ENCODE results near the gene CTSH. TPM values are rescaled to one million over a fixed set of nuclear protein-coding genes. Genes with fewer than 3 reads are reported as not detected.

CTSH gene
- polyA plus RNA-seq, 3 donors from 2014 or later: 9.3 to 37.8 (median 23.0) TPM

- H3K9me3 Mint-ChIP-seq: no peaks in the 10 kb centered on the region
- H3K4me1 Mint-ChIP-seq: peaks cover 6 to 7% of the 10 kb centered on the region in 2 donors
- no peak for DNase-seq
- peaks cover 2 to 6% (median 6%) of the 10 kb centered on the region in 3 donors for H3K27me3 Mint-ChIP-seq (ENCODE audit: low read depth in 3 of 3)
- H3K27ac Mint-ChIP-seq: no peak overlapping the region
- peaks cover 0 to 3% (median 0%) of the 10 kb centered on the region in 3 donors for H3K36me3 Mint-ChIP-seq
- peak overlapping the region in 1 of 5 donors; percentile 29 for H3K4me3 Mint-ChIP-seq
Measured at GRCh38 chr15:78942741-78943140, 2.1 kb downstream of the CTSH start.

GRCh38 chr15:78938658-78939488 lies 6.0 kb downstream of the CTSH start:
- Mint-ChIP-seq H3K4me3 (peak overlapping the region in 1 of 5 donors; percentile 74), H3K36me3 (peaks cover 0 to 3% (median 0%) of the 10 kb centered on the region in 3 donors), H3K9me3 (no peaks in the 10 kb centered on the region), H3K4me1 (peaks cover under 1 to 6% of the 10 kb centered on the region in 2 donors), H3K27me3 (ENCODE audit: low read depth in 3 of 3) (peaks cover 3 to 4% (median 4%) of the 10 kb centered on the region in 3 donors), H3K27ac (peak overlapping the region in 2 of 6 donors; percentile 39 to 81)
- DNase-seq: peak in 1 of 3 donors; percentile 27

GRCh38 chr15:78937132-78937739 lies 7.6 kb downstream of the CTSH start:
- H3K27me3 Mint-ChIP-seq (ENCODE audit: low read depth in 3 of 3): peaks cover 0 to 10% (median 3%) of the 10 kb centered on the region in 3 donors
- DNase-seq: no peak
- H3K27ac Mint-ChIP-seq: no peak overlapping the region
- peaks cover 0 to 6% of the 10 kb centered on the region in 2 donors for H3K4me1 Mint-ChIP-seq
- no peaks in the 10 kb centered on the region for H3K9me3 Mint-ChIP-seq
- H3K4me3 Mint-ChIP-seq: no peak overlapping the region
- H3K36me3 Mint-ChIP-seq: peaks cover 0 to 3% (median 0%) of the 10 kb centered on the region in 3 donors

GRCh38 chr15:78934655-78935023 lies 10.2 kb downstream of the CTSH start:
- Mint-ChIP-seq H3K27ac (no peak overlapping the region), H3K9me3 (no peaks in the 10 kb centered on the region), H3K4me3 (no peak overlapping the region), H3K36me3 (peaks cover 0 to 3% (median 0%) of the 10 kb centered on the region in 3 donors), H3K4me1 (peaks cover 0 to 6% of the 10 kb centered on the region in 2 donors), H3K27me3 (ENCODE audit: low read depth in 3 of 3) (peaks cover 0 to 12% (median 3%) of the 10 kb centered on the region in 3 donors)
- DNase-seq: no peak

GRCh38 chr15:78933823-78934654 lies 10.8 kb downstream of the CTSH start:
- Mint-ChIP-seq H3K27ac (no peak overlapping the region), H3K36me3 (peaks cover 0 to 3% (median 0%) of the 10 kb centered on the region in 3 donors), H3K4me3 (no peak overlapping the region)

GRCh38 chr15:78933187-78933822 lies 11.5 kb downstream of the CTSH start:
- no peaks in the 10 kb centered on the region for H3K4me1 Mint-ChIP-seq
- H3K27ac Mint-ChIP-seq: no peak overlapping the region

More at GRCh38 chr15:78933823-78934654, 10.8 kb downstream of the CTSH start:
- DNase-seq: no peak
- Mint-ChIP-seq H3K9me3 (no peaks in the 10 kb centered on the region), H3K4me1 (peaks cover 0 to 1% of the 10 kb centered on the region in 2 donors), H3K27me3 (ENCODE audit: low read depth in 3 of 3) (peaks cover 0 to 12% (median 3%) of the 10 kb centered on the region in 3 donors)

GRCh38 chr15:78932258-78932808 lies 12.5 kb downstream of the CTSH start:
- DNase-seq: no peak
- H3K4me3 Mint-ChIP-seq: no peak overlapping the region
- H3K27ac Mint-ChIP-seq: no peak overlapping the region
- no peaks in the 10 kb centered on the region for H3K9me3 Mint-ChIP-seq
- no peaks in the 10 kb centered on the region for H3K4me1 Mint-ChIP-seq
- H3K27me3 Mint-ChIP-seq (ENCODE audit: low read depth in 3 of 3): peaks cover 0 to 10% (median 0%) of the 10 kb centered on the region in 3 donors
- no peaks in the 10 kb centered on the region for H3K36me3 Mint-ChIP-seq

More at GRCh38 chr15:78933187-78933822, 11.5 kb downstream of the CTSH start:
- no peak overlapping the region for H3K4me3 Mint-ChIP-seq
- DNase-seq: no peak
- H3K27me3 Mint-ChIP-seq (ENCODE audit: low read depth in 3 of 3): peaks cover 0 to 11% (median under 1%) of the 10 kb centered on the region in 3 donors
- H3K9me3 Mint-ChIP-seq: no peaks in the 10 kb centered on the region
- peaks cover 0 to under 1% (median 0%) of the 10 kb centered on the region in 3 donors for H3K36me3 Mint-ChIP-seq

GRCh38 chr15:78931439-78932257 lies 13.2 kb downstream of the CTSH start:
- H3K27ac Mint-ChIP-seq: no peak overlapping the region

GRCh38 chr15:78930577-78931388 lies 14.1 kb downstream of the CTSH start:
- H3K36me3 Mint-ChIP-seq: peaks cover 0 to 4% (median 0%) of the 10 kb centered on the region in 3 donors
- no peak overlapping the region for H3K4me3 Mint-ChIP-seq
- H3K27me3 Mint-ChIP-seq (ENCODE audit: low read depth in 3 of 3): peaks cover 0 to 10% (median 2%) of the 10 kb centered on the region in 3 donors
- no peak for DNase-seq
- H3K4me1 Mint-ChIP-seq: no peaks in the 10 kb centered on the region
- no peaks in the 10 kb centered on the region for H3K9me3 Mint-ChIP-seq
- no peak overlapping the region for H3K27ac Mint-ChIP-seq

More at GRCh38 chr15:78931439-78932257, 13.2 kb downstream of the CTSH start:
- no peaks in the 10 kb centered on the region for H3K4me1 Mint-ChIP-seq
- H3K36me3 Mint-ChIP-seq: peaks cover 0 to 4% (median 0%) of the 10 kb centered on the region in 3 donors
- DNase-seq: no peak
- peaks cover 0 to 10% (median 2%) of the 10 kb centered on the region in 3 donors for H3K27me3 Mint-ChIP-seq (ENCODE audit: low read depth in 3 of 3)
- H3K9me3 Mint-ChIP-seq: no peaks in the 10 kb centered on the region
- no peak overlapping the region for H3K4me3 Mint-ChIP-seq

GRCh38 chr15:78929536-78930264 lies 15.1 kb downstream of the CTSH start:
- no peak overlapping the region for H3K4me3 Mint-ChIP-seq
- H3K4me1 Mint-ChIP-seq: no peaks in the 10 kb centered on the region
- no peaks in the 10 kb centered on the region for H3K9me3 Mint-ChIP-seq
- no peak overlapping the region for H3K27ac Mint-ChIP-seq
- H3K36me3 Mint-ChIP-seq: peaks cover 0 to 4% (median 0%) of the 10 kb centered on the region in 3 donors
- peaks cover 0 to 10% (median 2%) of the 10 kb centered on the region in 3 donors for H3K27me3 Mint-ChIP-seq (ENCODE audit: low read depth in 3 of 3)
- DNase-seq: no peak

- Mint-ChIP-seq H3K27me3 (ENCODE audit: low read depth in 3 of 3) (peaks cover 1 to 8% (median 2%) of the 10 kb centered on the region in 3 donors), H3K9me3 (no peaks in the 10 kb centered on the region), H3K4me1 (peaks cover 0 to 1% of the 10 kb centered on the region in 2 donors), H3K4me3 (no peak overlapping the region), H3K36me3 (peaks cover 0 to 4% (median 0%) of the 10 kb centered on the region in 3 donors), H3K27ac (no peak overlapping the region)
- DNase-seq: no peak
Measured at GRCh38 chr15:78928616-78929093, 16.2 kb downstream of the CTSH start.

Measured in immature natural killer cell (primary cell).